ENCODE measurements around the gene BRD9.
A peak's percentile ranks its signal among the peaks of the same experiment; 100 is the strongest.
"Not testable (repeated sequence)": the region's sequence is repeated elsewhere in the genome, so short reads cannot be mapped to it uniquely, and the experiment has no call there.

The BRD9 gene

DNA sequence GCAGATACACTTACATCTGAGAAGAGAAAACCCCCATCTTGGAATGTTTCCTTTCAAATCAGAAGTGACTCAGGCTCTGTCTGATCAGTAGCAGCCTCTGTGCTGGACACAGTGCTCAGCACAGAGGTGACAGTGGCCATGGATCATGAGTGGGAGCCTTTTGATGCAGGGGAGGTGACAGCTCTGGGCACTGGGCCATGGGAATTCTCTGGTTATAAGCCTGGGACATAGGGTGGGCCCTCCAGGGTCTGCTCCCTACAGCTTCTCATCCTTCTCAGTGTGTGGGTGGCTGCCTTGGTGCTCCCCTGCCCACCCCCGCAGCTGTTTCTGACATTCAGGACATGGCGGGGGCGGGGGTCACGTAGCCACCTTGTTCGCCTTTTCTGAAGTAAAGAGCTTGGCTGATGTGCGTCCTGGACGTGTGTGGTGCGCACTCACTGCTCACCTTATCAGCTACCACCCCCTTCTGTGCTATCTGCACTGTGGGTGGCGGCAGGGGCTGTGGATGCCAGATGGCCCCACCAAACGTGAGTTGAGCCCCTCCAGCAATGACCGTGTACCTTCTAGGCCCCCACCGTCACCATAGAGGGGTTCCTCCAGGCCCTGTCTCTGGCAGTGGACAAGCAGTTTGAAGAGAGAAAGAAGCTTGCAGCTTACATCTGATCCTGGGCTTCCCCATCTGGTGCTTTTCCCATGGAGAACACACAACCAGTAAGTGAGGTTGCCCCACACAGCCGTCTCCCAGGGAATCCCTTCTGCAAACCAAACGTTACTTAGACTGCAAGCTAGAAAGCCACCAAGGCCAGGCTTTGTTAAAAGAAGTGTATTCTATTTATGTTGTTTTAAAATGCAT is 24.1 kb upstream of the BRD9 start:
- DNase-seq = no peak
- TF ChIP-seq, protein P1, sequence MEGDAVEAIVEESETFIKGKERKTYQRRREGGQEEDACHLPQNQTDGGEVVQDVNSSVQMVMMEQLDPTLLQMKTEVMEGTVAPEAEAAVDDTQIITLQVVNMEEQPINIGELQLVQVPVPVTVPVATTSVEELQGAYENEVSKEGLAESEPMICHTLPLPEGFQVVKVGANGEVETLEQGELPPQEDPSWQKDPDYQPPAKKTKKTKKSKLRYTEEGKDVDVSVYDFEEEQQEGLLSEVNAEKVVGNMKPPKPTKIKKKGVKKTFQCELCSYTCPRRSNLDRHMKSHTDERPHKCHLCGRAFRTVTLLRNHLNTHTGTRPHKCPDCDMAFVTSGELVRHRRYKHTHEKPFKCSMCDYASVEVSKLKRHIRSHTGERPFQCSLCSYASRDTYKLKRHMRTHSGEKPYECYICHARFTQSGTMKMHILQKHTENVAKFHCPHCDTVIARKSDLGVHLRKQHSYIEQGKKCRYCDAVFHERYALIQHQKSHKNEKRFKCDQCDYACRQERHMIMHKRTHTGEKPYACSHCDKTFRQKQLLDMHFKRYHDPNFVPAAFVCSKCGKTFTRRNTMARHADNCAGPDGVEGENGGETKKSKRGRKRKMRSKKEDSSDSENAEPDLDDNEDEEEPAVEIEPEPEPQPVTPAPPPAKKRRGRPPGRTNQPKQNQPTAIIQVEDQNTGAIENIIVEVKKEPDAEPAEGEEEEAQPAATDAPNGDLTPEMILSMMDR (IDR thresholded peaks at IDR 0.05) = no peak
- no peaks in the 10 kb centered on the region for H3K9me3 Mint-ChIP-seq
- H3K4me3 Mint-ChIP-seq = no peak overlapping the region
- peaks cover 5% of the 10 kb centered on the region for H3K4me1 Mint-ChIP-seq
- peaks cover 4% of the 10 kb centered on the region for H3K27me3 Mint-ChIP-seq (ENCODE audit: low read depth, poor library complexity)
- H3K36me3 Mint-ChIP-seq (ENCODE audit: low read depth) = peaks cover 43% of the 10 kb centered on the region
- no peak overlapping the region for H3K27ac Mint-ChIP-seq

DNA sequence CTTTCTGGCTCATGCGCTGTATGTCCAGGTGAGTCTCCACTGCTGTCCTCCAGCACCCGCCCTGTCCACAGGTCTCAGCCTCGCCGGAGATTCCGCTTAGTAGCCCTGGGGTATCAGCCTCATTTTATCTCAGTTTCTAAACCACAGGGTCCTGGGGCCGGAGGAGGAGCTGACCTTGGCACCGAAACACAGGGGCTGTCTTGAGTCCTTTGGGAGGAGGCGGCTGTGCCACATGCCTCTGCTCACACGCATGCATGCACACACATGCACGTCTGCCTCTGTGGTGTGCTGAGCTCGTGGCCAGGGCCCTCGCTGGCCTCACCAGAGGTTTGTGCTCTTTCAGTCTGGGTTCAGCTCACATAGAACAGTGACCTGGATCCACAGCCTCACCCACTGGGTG is 23.3 kb upstream of the BRD9 start:
- Mint-ChIP-seq H3K4me3 (no peak overlapping the region), H3K9me3 (no peaks in the 10 kb centered on the region), H3K36me3 (ENCODE audit: low read depth) (peaks cover 38% of the 10 kb centered on the region), H3K27ac (no peak overlapping the region), H3K27me3 (ENCODE audit: low read depth, poor library complexity) (peaks cover 4% of the 10 kb centered on the region), H3K4me1 (peaks cover 5% of the 10 kb centered on the region)
- no peak for DNase-seq
- TF ChIP-seq, protein P1 (IDR thresholded peaks at IDR 0.05) = no peak

DNA sequence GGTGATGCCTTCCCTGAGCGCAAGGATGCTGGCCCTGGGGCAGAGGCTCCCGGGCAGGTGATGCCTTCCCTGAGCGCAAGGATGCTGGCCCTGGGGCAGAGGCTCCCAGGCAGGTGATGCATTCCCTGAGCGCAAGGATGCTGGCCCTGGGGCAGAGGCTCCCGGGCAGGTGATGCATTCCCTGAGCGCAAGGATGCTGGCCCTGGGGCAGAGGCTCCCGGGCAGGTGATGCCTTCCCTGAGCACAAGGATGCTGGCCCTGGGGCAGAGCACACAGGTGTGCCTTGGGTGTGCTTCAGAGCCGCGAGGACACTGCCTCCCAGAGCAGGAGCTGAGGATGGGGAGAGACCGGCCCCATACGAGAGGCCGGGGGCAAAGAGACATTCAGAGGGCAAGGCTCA is 22.7 kb upstream of the BRD9 start:
- DNase-seq; H3K27me3 Mint-ChIP-seq (ENCODE audit: low read depth, poor library complexity); H3K4me1 Mint-ChIP-seq; H3K27ac Mint-ChIP-seq; H3K4me3 Mint-ChIP-seq; H3K9me3 Mint-ChIP-seq: not testable (repeated sequence)
- H3K36me3 Mint-ChIP-seq (ENCODE audit: low read depth) = peaks cover 44% of the 10 kb centered on the region

DNA sequence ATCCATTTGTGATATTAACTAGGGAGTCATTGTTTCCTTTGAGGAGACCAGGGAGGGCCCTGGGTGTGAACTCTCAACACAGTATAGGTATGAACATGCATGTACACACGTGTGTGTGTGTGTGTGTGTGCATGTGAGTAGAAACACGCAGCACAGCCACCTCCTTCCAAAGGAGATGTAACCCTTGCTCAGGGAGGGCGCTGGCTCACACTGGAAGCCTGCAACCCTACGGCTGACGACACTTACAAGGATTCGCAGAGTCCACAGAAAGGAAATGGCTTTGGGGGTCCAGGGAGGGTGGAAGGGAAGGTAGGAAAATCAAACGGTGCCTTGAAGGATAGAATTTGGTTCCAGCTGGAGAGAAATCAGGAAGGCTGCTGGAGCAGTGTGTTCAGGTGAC is 22.0 kb upstream of the BRD9 start:
- no peaks in the 10 kb centered on the region for H3K9me3 Mint-ChIP-seq
- H3K4me3 Mint-ChIP-seq = no peak overlapping the region
- peaks cover 5% of the 10 kb centered on the region for H3K4me1 Mint-ChIP-seq
- no peak for DNase-seq
- H3K27me3 Mint-ChIP-seq (ENCODE audit: low read depth, poor library complexity) = peaks cover 4% of the 10 kb centered on the region
- peaks cover 49% of the 10 kb centered on the region for H3K36me3 Mint-ChIP-seq (ENCODE audit: low read depth)
- H3K27ac Mint-ChIP-seq = peak overlapping the region; percentile 27
- TF ChIP-seq, protein P1 (IDR thresholded peaks at IDR 0.05) = no peak

DNA sequence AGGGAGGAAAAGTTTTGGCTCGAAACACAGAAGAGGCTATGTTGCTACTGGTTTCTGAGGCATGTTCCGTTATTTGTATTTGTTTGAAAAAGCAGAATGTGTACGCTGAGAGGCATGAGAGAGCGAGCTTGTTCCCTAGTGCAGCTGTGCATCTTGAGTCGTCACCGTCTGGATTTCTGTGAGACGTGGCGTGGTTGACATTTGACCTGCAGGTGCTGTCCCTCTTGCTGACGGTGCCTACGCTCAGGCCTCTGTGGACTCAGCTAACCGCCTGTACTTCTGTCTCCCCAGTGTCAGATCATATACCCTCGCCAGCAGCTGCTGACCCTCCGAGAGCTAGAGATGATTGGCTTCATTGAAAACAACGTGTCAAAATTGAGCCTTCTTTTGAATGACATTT is 21.6 kb upstream of the BRD9 start:
- H3K36me3 Mint-ChIP-seq (ENCODE audit: low read depth) = peaks cover 51% of the 10 kb centered on the region
- no peaks in the 10 kb centered on the region for H3K9me3 Mint-ChIP-seq
- peaks cover 4% of the 10 kb centered on the region for H3K27me3 Mint-ChIP-seq (ENCODE audit: low read depth, poor library complexity)
- no peak overlapping the region for H3K4me3 Mint-ChIP-seq
- no peak for DNase-seq
- H3K4me1 Mint-ChIP-seq = peaks cover 5% of the 10 kb centered on the region
- TF ChIP-seq, protein P1 (IDR thresholded peaks at IDR 0.05) = no peak
- H3K27ac Mint-ChIP-seq = no peak overlapping the region

DNA sequence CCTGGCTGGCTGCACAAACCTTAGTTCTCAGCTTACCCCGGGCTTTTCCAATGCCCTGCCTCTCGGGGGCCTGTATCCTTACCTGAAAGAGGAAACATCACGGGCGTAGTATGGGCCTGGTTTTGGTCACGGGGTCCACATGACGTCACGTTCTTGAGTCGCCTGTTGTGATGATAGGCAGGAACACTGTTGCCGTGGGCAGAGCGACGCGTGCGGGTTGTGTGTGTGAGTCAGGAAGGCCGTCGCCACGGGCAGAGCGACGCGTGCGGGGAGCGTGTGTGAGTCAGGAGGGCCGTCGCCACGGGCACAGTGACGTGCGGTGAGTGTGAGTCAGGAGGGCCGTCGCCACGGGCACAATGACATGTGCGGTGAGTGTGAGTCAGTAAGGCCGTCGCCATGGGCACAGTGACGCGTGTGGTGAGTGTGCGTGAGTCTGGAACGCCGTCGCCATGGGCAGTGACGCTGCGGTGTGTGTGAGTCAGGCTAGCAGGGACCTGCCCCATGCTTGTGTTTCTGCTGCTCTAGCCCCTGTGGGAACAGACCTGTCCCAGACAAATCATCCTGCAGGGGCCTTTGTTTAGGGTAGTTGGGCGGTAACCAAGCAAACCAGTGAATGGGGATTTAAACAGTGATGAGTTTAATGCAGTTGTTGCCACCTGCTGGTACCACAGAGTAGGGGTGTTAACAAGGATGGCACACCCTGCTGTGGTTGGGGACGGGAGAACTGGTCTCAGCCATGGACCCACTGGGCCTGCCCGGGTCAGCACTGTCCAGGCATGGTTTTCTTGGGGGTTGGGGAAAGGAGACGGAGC is 19.9 kb upstream of the BRD9 start:
- H3K4me3 Mint-ChIP-seq = no peak overlapping the region
- no peak for DNase-seq
- TF ChIP-seq, protein P1 (IDR thresholded peaks at IDR 0.05) = no peak
- peak overlapping the region; percentile 22 for H3K27ac Mint-ChIP-seq
- peaks cover 47% of the 10 kb centered on the region for H3K36me3 Mint-ChIP-seq (ENCODE audit: low read depth)
- H3K27me3 Mint-ChIP-seq (ENCODE audit: low read depth, poor library complexity) = no peaks in the 10 kb centered on the region
- H3K9me3 Mint-ChIP-seq = no peaks in the 10 kb centered on the region
- H3K4me1 Mint-ChIP-seq = peaks cover 5% of the 10 kb centered on the region
